Measurements from ENCODE around the gene KCNJ18.
"Not testable (repeated sequence)": the region's sequence is repeated elsewhere in the genome, so short reads cannot be mapped to it uniquely, and the experiment has no call there.

KCNJ18 gene

GRCh38 chr17:21685061-21685795 is 7.1 kb upstream of the KCNJ18 start:
- not testable (repeated sequence) for DNase-seq (ENCODE audit: low spot score)

- DNase-seq (ENCODE audit: low spot score) = no peak
These were observed 5.9 kb upstream of the KCNJ18 start for GRCh38 chr17:21686165-21687015.

- no peak for DNase-seq (ENCODE audit: low spot score)
These were observed 5.0 kb upstream of the KCNJ18 start for GRCh38 chr17:21687136-21687953.

- DNase-seq (ENCODE audit: low spot score) = no peak
These were observed 3.9 kb upstream of the KCNJ18 start for GRCh38 chr17:21688293-21688949.

- DNase-seq (ENCODE audit: low spot score) = no peak
These were observed 2.7 kb upstream of the KCNJ18 start for GRCh38 chr17:21689604-21690003.

- DNase-seq (ENCODE audit: low spot score) = not testable (repeated sequence)
These were observed 1.5 kb upstream of the KCNJ18 start for GRCh38 chr17:21690811-21691210.

- DNase-seq (ENCODE audit: low spot score) = not testable (repeated sequence)
These were observed 842 bp upstream of the KCNJ18 start for GRCh38 chr17:21691481-21691880.

GRCh38 chr17:21692704-21693065 is 362 bp downstream of the KCNJ18 start:
- not testable (repeated sequence) for DNase-seq (ENCODE audit: low spot score)

- not testable (repeated sequence) for DNase-seq (ENCODE audit: low spot score)
These were observed 1.1 kb downstream of the KCNJ18 start for GRCh38 chr17:21693391-21693796.

- not testable (repeated sequence) for DNase-seq (ENCODE audit: low spot score)
These were observed 1.6 kb downstream of the KCNJ18 start for GRCh38 chr17:21693937-21694336.

- DNase-seq (ENCODE audit: low spot score) = not testable (repeated sequence)
These were observed 3.9 kb downstream of the KCNJ18 start for GRCh38 chr17:21696227-21696626.

- not testable (repeated sequence) for DNase-seq (ENCODE audit: low spot score)
These were observed 4.7 kb downstream of the KCNJ18 start for GRCh38 chr17:21696842-21697507.

GRCh38 chr17:21697508-21697860 is 5.2 kb downstream of the KCNJ18 start:
- DNase-seq (ENCODE audit: low spot score) = not testable (repeated sequence)

- not testable (repeated sequence) for DNase-seq (ENCODE audit: low spot score)
These were observed 6.2 kb downstream of the KCNJ18 start for GRCh38 chr17:21698437-21699075.

- DNase-seq (ENCODE audit: low spot score) = not testable (repeated sequence)
These were observed 6.8 kb downstream of the KCNJ18 start for GRCh38 chr17:21699124-21699523.

- DNase-seq (ENCODE audit: low spot score) = not testable (repeated sequence)
These were observed 7.4 kb downstream of the KCNJ18 start for GRCh38 chr17:21699573-21700236.

- DNase-seq (ENCODE audit: low spot score) = not testable (repeated sequence)
These were observed 8.8 kb downstream of the KCNJ18 start for GRCh38 chr17:21701090-21701489.

GRCh38 chr17:21702029-21702428 is 9.7 kb downstream of the KCNJ18 start:
- DNase-seq (ENCODE audit: low spot score) = not testable (repeated sequence)

- DNase-seq (ENCODE audit: low spot score) = not testable (repeated sequence)
These were observed 10.2 kb downstream of the KCNJ18 start for GRCh38 chr17:21702521-21702920.

All from globus pallidus (tissue), 1 donor.